Measurements from ENCODE around the gene ZDHHC19.
"Not testable (repeated sequence)": the region's sequence is repeated elsewhere in the genome, so short reads cannot be mapped to it uniquely, and the experiment has no call there.

Gene ZDHHC19

GRCh38 chr3:196174652-196175051 lies 36.5 kb downstream of the ZDHHC19 start:
- POLR2A ChIA-PET = no interaction called here
- CTCF ChIA-PET = no interaction called here

GRCh38 chr3:196170296-196170695 lies 40.9 kb downstream of the ZDHHC19 start:
- H3K36me3 ChIP-seq (ENCODE audit: control insufficient read depth in 2 of 2, insufficient read depth in 1 of 2, low read length in 2 of 2); POLR2A ChIA-PET; H3K9me3 ChIP-seq (ENCODE audit: control insufficient read depth, insufficient read depth, low read depth, low read length); H3K4me1 ChIP-seq (ENCODE audit: control insufficient read depth, insufficient read depth, low read length); CTCF ChIA-PET; H3K27ac ChIP-seq (ENCODE audit: extremely low read depth, low read depth, low read length); H3K4me3 ChIP-seq (ENCODE audit: low read depth, low read length): not testable (repeated sequence)
- 0 out of 2 replicates have a peak, but pooled peaks have one; percentile 37 for TF ChIP-seq ZNF121 (tag by site-specific recombination; IDR thresholded peaks at IDR 0.05)

More at GRCh38 chr3:196174652-196175051, 36.5 kb downstream of the ZDHHC19 start:
- no peaks in the 10 kb centered on the region for H3K4me1 ChIP-seq (ENCODE audit: control insufficient read depth, insufficient read depth, low read length)
- H3K27ac ChIP-seq (ENCODE audit: extremely low read depth, low read depth, low read length) = no peak overlapping the region
- no peak overlapping the region for H3K4me3 ChIP-seq (ENCODE audit: low read depth, low read length)
- H3K9me3 ChIP-seq (ENCODE audit: control insufficient read depth, insufficient read depth, low read depth, low read length) = no peaks in the 10 kb centered on the region
- H3K36me3 ChIP-seq (ENCODE audit: control insufficient read depth in 2 of 2, insufficient read depth in 1 of 2, low read length in 2 of 2) = no peaks in the 10 kb centered on the region
- TF ChIP-seq SP3 (tag by site-specific recombination; IDR thresholded peaks at IDR 0.05) = no peak
- no peak for TF ChIP-seq ZNF785 (tag by site-specific recombination; IDR thresholded peaks at IDR 0.05)
- no peak for TF ChIP-seq ZNF501 (tag by site-specific recombination; IDR thresholded peaks at IDR 0.05)
- TF ChIP-seq ZNF670 (tag by site-specific recombination; IDR thresholded peaks at IDR 0.05; ENCODE audit: low read depth) = no peak
- TF ChIP-seq ZSCAN4 (tag by site-specific recombination; IDR thresholded peaks at IDR 0.05) = no peak
- no peak for TF ChIP-seq ZNF148 (tag by site-specific recombination; IDR thresholded peaks at IDR 0.05; ENCODE audit: borderline replicate concordance)

GRCh38 chr3:196169836-196170240 lies 41.4 kb downstream of the ZDHHC19 start:
- CTCF ChIA-PET = no interaction called here
- H3K27ac ChIP-seq (ENCODE audit: extremely low read depth, low read depth, low read length) = no peak overlapping the region

GRCh38 chr3:196168808-196169391 lies 42.3 kb downstream of the ZDHHC19 start:
- Histone ChIP-seq H3K4me1 (ENCODE audit: control insufficient read depth, insufficient read depth, low read length) (no peaks in the 10 kb centered on the region; the same call in 1 of the 2 replicates), H3K27ac (ENCODE audit: extremely low read depth, low read depth, low read length) (no peak overlapping the region), H3K4me3 (ENCODE audit: low read depth, low read length) (no peak overlapping the region), H3K9me3 (ENCODE audit: control insufficient read depth, insufficient read depth, low read depth, low read length) (no peaks in the 10 kb centered on the region), H3K36me3 (ENCODE audit: control insufficient read depth in 2 of 2, insufficient read depth in 1 of 2, low read length in 2 of 2) (no peaks in the 10 kb centered on the region)
- CTCF ChIA-PET = no interaction called here
- POLR2A ChIA-PET = no interaction called here
- TF ChIP-seq TRIM28 (IDR thresholded peaks at IDR 0.05; ENCODE audit: borderline replicate concordance, low read length) = no peak
- no peak for TF ChIP-seq ZNF211 (tag by site-specific recombination; IDR thresholded peaks at IDR 0.05; ENCODE audit: low read depth)
- no peak for TF ChIP-seq ZNF701 (tag by site-specific recombination; IDR thresholded peaks at IDR 0.05)
- no peak for TF ChIP-seq GLIS2 (tag by site-specific recombination; IDR thresholded peaks at IDR 0.05)
- TF ChIP-seq ZIC2 (tag by site-specific recombination; IDR thresholded peaks at IDR 0.05) = peak; percentile 83
- TF ChIP-seq WT1 (tag by site-specific recombination; IDR thresholded peaks at IDR 0.05) = no peak
- no peak for TF ChIP-seq ZNF664 (tag by site-specific recombination; IDR thresholded peaks at IDR 0.05)
- peak; percentile 90 for TF ChIP-seq ZSCAN30 (tag by site-specific recombination; IDR thresholded peaks at IDR 0.05)
- peak; percentile 45 for TF ChIP-seq GLIS1 (tag by site-specific recombination; IDR thresholded peaks at IDR 0.05)
- no peak for TF ChIP-seq GLI4 (tag by site-specific recombination; IDR thresholded peaks at IDR 0.05)
- TF ChIP-seq PRDM6 (tag by site-specific recombination; IDR thresholded peaks at IDR 0.05) = peak; percentile 53; the same call in 1 of the 2 replicates
- 0 out of 2 replicates have a peak, but pooled peaks have one; percentile 22 for TF ChIP-seq ZBTB48 (tag by site-specific recombination; IDR thresholded peaks at IDR 0.05)
- peak; percentile 40 for TF ChIP-seq ZBTB8A (tag by site-specific recombination; IDR thresholded peaks at IDR 0.05)

More at GRCh38 chr3:196169836-196170240, 41.4 kb downstream of the ZDHHC19 start:
- no peaks in the 10 kb centered on the region; the same call in 1 of the 2 replicates for H3K4me1 ChIP-seq (ENCODE audit: control insufficient read depth, insufficient read depth, low read length)
- H3K36me3 ChIP-seq (ENCODE audit: control insufficient read depth in 2 of 2, insufficient read depth in 1 of 2, low read length in 2 of 2) = no peaks in the 10 kb centered on the region
- H3K9me3 ChIP-seq (ENCODE audit: control insufficient read depth, insufficient read depth, low read depth, low read length) = no peaks in the 10 kb centered on the region
- no peak overlapping the region for H3K4me3 ChIP-seq (ENCODE audit: low read depth, low read length)
- TF ChIP-seq ZNF354C (tag by site-specific recombination; IDR thresholded peaks at IDR 0.05; ENCODE audit: borderline replicate concordance, low read depth) (no peak), KLF17 (tag by site-specific recombination; IDR thresholded peaks at IDR 0.05) (no peak), ZNF561 (tag by site-specific recombination; IDR thresholded peaks at IDR 0.05; ENCODE audit: borderline replicate concordance) (no peak), SP2 (tag by site-specific recombination; IDR thresholded peaks at IDR 0.05) (no peak), ZNF830 (tag by site-specific recombination; IDR thresholded peaks at IDR 0.05; ENCODE audit: low read depth) (no peak), SP3 (tag by site-specific recombination; IDR thresholded peaks at IDR 0.05) (no peak)
- POLR2A ChIA-PET = no interaction called here

Data from HEK293 (cell line).